T-helper 17 cell (primary cell): Measurements from ENCODE around the gene AMMECR1L. TPM values are rescaled to one million over a fixed set of nuclear protein-coding genes. Genes with fewer than 3 reads are reported as not detected.
"Not testable (repeated sequence)": the region's sequence is repeated elsewhere in the genome, so short reads cannot be mapped to it uniquely, and the experiment has no call there.

Experiments used
- ATAC-seq: fragments of 150-1000 bp; cut with Tn5 transposase; 2 replicates; pipeline ENCODE4 v1.10.0; 2021; ENCODE audit warnings: mild to moderate bottlenecking, moderate library complexity
- DNase-seq, 3 donors: peaks; one replicate each; pipeline versions ENCODE4 v3.0.0 to v3.0.0-alpha.2; 2020 to 2021
- H3K9me3 ChIP-seq: one replicate; pipeline ENCODE4 v1.7.0; 2013; ENCODE audit warnings: low read length, mild to moderate bottlenecking; ENCODE audit not compliant: control insufficient read depth, poor library complexity, severe bottlenecking
- H3K27ac Mint-ChIP-seq: one replicate; pipeline ENCODE4 v1.8.0; 2022; ENCODE audit warnings: mild to moderate bottlenecking, moderate library complexity, mixed read lengths
- H3K27me3 Mint-ChIP-seq: one replicate; pipeline ENCODE4 v1.8.0; 2022; ENCODE audit warnings: mixed read lengths
- H3K36me3 Mint-ChIP-seq: one replicate; pipeline ENCODE4 v1.8.0; 2022; ENCODE audit warnings: low read depth, mixed read lengths
- H3K4me1 Mint-ChIP-seq: one replicate; pipeline ENCODE4 v1.8.0; 2022; ENCODE audit warnings: mild to moderate bottlenecking, mixed read lengths
- H3K4me3 Mint-ChIP-seq: one replicate; pipeline ENCODE4 v1.8.0; 2022; ENCODE audit warnings: mild to moderate bottlenecking, moderate library complexity, mixed read lengths
- total RNA-seq, 4 donors: library from RNA in 2 of 4; stranded (reverse) in 2 of 4; gene quantifications; one replicate each; pipeline ENCODE4 v1.2.3 and lab custom pipeline; 2022 to 2026

Gene AMMECR1L
- total RNA-seq, 2 donors from 2014 or later: 15.6 to 17.0 TPM

DNA sequence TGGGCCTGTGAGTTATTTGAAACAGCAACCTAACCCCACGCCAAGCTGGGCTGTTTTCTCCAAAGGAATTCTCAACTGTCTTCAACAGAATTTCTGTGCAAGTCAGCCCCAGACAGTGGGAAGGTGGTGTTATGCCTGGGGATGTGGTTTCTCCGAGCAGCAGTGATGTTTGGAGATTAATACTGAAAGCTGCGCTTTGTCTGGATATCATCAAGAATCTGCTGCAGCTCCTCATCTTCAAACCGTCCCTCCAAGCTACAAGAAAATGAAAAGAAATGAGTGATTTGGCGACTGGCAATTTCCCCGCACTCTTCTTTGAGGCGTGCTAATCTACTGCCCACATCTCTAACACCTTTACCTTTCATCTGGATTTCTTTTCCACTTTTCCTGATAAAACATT lies 37.8 kb downstream of the AMMECR1L start:
- H3K4me3 Mint-ChIP-seq: no peak overlapping the region
- no peaks in the 10 kb centered on the region for H3K9me3 ChIP-seq

DNA sequence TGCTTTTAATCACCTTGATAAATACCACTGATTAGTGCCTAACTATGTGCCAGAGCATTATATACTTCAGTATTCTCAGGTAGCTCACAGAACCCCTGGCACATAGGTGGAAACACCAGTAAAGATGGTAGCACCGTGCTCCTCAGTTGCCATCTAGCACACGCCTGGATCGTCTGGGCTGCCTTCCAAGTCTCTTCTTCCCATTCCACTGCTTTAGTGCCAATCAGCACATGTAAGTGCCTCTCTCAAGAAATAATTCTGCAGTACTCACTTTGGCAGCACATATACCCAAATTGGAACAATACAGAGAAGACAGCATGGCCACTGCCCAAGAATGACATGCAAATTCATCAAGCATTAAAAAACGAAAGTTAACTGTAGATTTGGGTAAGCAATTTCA lies 40.8 kb downstream of the AMMECR1L start:
- no peak overlapping the region for H3K27ac Mint-ChIP-seq
- H3K27me3 Mint-ChIP-seq: no peaks in the 10 kb centered on the region
- H3K4me3 Mint-ChIP-seq: no peak overlapping the region

More for the DNA sequence above, 37.8 kb downstream of the AMMECR1L start:
- DNase-seq (no peak), ATAC-seq (no peak)
- Mint-ChIP-seq H3K27me3 (no peaks in the 10 kb centered on the region), H3K27ac (no peak overlapping the region), H3K4me1 (peaks cover 5% of the 10 kb centered on the region), H3K36me3 (peaks cover 2% of the 10 kb centered on the region)

DNA sequence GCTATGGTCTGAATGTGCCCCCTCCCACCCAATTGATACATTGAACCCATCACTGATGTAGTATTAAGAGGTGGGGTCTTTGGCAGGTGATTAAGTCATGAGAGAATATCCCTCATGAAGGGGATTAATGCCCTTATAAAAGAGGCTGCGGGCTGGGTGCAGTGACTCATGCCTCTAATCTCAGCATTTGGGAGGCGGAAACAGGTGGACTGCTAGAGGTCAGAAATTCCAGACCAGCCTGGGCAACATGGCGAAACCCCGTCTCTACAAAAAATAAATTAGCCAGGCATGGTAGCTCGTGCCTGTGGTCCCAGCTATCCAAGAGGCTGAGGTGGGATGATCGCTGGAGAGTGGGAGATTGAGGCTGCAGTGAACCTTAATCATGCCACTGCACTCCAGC lies 42.1 kb downstream of the AMMECR1L start:
- Mint-ChIP-seq H3K27ac (no peak overlapping the region), H3K4me1 (peaks cover 4% of the 10 kb centered on the region), H3K36me3 (peaks cover 2% of the 10 kb centered on the region), H3K4me3 (no peak overlapping the region), H3K27me3 (no peaks in the 10 kb centered on the region)
- DNase-seq: no peak
- H3K9me3 ChIP-seq: no peaks in the 10 kb centered on the region
- ATAC-seq: no peak

More for the DNA sequence above, 40.8 kb downstream of the AMMECR1L start:
- H3K4me1 Mint-ChIP-seq: peaks cover 4% of the 10 kb centered on the region
- no peak for ATAC-seq
- no peak for DNase-seq
- peaks cover 2% of the 10 kb centered on the region for H3K36me3 Mint-ChIP-seq
- no peaks in the 10 kb centered on the region for H3K9me3 ChIP-seq

DNA sequence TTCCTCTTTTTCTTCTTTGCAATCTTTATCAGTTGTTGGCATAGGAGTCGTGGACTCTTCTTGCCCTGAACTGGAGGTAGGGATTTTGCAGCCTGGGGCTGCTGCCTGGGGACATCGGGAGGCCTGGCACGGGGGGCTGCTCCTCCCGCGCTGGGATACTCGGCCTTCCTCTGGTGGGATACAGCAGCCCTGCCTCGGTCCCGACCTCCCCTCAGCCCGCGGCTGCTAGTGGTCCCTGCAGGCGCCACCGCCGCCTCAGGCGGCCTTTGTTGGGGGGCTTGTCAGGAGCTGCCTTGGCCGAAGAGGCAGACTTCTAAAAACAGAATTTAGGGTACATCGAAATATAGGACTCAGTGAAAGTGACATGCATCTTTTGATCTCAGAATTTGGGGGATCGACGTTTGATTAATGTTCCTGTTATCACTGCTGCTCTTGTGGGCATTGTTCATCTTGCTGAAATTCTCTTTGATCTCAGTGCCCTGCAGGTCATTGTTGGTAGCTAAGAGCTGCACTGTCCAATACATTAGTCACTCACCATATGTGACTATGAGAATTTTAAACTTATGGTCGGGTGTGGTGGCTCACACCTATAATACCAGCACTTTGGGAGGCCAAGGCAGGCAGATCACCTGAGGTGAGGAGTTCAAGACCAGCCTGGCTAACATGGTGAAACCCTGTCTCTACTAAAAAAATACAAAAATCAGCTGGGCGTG lies 44.1 kb downstream of the AMMECR1L start:
- Mint-ChIP-seq H3K27me3 (no peaks in the 10 kb centered on the region), H3K27ac (no peak overlapping the region), H3K4me3 (no peak overlapping the region), H3K4me1 (peaks cover 4% of the 10 kb centered on the region), H3K36me3 (peaks cover 2% of the 10 kb centered on the region)
- no peak for DNase-seq
- H3K9me3 ChIP-seq: no peaks in the 10 kb centered on the region
- no peak for ATAC-seq

DNA sequence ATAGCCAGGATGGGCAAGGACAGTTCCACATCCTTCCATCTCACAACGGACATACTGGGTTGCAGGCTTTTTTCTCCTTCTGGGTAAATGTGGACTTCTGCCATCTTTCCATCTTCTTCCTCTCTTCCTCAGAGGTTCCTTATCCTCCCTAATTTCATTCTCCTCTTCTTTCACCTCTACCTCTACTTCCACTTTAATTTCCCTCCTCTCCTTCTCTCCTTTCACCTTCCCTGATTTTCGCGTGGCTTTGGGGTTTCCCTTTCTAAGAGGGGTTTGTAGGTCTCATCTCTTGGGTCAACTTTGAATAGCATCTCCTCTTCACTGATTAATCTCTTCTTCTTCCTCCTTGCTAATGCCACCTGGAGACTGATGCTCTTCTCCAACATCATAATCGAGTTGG lies 44.9 kb downstream of the AMMECR1L start:
- ATAC-seq (no peak), DNase-seq (no peak)
- no peak overlapping the region for H3K27ac Mint-ChIP-seq
- no peaks in the 10 kb centered on the region for H3K27me3 Mint-ChIP-seq
- H3K36me3 Mint-ChIP-seq: peaks cover 2% of the 10 kb centered on the region
- no peaks in the 10 kb centered on the region for H3K9me3 ChIP-seq
- no peak overlapping the region for H3K4me3 Mint-ChIP-seq
- peaks cover 4% of the 10 kb centered on the region for H3K4me1 Mint-ChIP-seq

DNA sequence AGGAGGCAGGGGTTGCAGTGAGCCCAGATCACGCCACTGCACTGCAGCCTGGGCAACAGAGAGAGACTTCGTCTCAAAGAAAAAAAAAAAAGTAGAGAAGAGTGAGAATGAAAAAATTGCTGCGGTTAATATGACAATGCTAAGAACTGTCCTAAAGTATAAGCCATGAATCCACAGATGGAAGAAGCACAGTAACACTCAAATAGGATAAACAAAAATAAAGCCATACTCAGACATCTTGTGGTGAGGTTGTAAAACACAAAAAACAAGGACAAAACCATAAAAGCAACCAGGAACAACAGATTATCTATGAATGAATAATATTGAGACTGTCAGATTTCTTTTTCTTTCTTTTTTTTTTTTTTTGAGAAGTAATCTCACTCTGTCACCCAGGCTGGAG lies 50.8 kb downstream of the AMMECR1L start:
- Mint-ChIP-seq H3K4me3 (no peak overlapping the region), H3K4me1 (no peaks in the 10 kb centered on the region), H3K36me3 (no peaks in the 10 kb centered on the region), H3K27ac (no peak overlapping the region), H3K27me3 (no peaks in the 10 kb centered on the region)
- no peaks in the 10 kb centered on the region for H3K9me3 ChIP-seq
- DNase-seq (no peak), ATAC-seq (no peak)

DNA sequence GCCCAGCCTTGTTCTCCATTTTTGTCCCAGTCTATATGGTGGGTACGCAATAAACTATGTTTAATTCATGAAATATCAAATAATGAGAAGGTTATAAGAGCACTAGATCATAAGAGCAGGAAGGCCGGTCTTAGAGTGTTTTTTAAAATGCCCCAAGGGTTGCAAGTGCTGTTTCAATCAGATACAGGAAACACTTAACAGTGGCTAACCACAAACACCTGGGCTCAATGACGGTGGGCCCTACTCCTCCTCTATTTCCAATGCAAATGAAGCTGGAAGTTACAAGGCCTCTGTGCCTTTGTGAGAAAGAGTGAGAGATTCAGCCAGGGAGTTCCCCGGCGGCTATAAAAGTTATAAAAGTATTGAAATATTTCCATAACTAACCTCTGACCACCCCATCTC lies 55.9 kb downstream of the AMMECR1L start:
- peaks cover 2% of the 10 kb centered on the region for H3K36me3 Mint-ChIP-seq
- no peaks in the 10 kb centered on the region for H3K27me3 Mint-ChIP-seq
- ATAC-seq (peak; percentile 98), DNase-seq (peak in 2 of 3 donors; percentile 22 to 35)
- H3K4me1 Mint-ChIP-seq: peaks cover 11% of the 10 kb centered on the region
- peak overlapping the region; percentile 61 for H3K4me3 Mint-ChIP-seq
- H3K9me3 ChIP-seq: no peaks in the 10 kb centered on the region
- peak overlapping the region; percentile 80 for H3K27ac Mint-ChIP-seq

DNA sequence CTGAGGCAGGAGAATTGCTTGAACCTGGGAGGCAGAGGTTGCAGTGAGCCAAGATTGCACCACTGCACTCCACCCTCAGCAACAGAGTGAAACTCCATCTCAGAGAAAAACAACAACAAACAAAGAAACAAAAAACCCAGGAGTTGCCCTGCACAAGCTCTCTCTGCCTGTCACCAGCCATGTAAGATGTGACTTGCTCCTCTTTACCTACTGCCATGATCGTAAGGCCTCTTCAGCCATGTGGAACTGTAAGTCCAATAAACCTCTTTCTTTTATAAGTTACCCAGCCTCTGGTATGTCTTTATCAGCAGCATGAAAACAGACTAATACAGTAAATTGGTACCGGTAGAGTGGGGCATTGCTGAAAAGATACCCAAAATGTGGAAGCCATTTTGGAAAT lies 59.0 kb downstream of the AMMECR1L start:
- not testable (repeated sequence) for ATAC-seq, DNase-seq, H3K9me3 ChIP-seq, H3K27me3 Mint-ChIP-seq, H3K4me3 Mint-ChIP-seq, H3K27ac Mint-ChIP-seq, H3K36me3 Mint-ChIP-seq
- H3K4me1 Mint-ChIP-seq: peaks cover 11% of the 10 kb centered on the region

DNA sequence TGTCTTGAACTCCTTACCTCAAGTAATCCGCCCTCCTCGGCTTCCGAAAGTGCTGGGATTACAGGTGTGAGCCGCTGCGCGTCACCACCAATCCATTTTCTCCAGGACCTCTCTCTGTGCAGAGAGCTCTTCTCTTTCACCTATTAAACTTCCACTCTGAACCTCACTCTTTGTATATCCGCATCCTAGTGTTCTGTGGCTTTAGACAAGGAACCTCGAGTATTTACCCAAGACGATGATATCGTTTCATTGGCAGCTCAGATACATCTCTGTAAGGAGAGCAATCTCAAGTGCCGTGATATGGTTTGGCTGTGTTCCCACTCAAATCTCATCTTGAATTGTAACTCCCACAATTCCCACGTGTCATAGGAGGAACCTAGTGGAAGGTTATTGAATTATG lies 59.7 kb downstream of the AMMECR1L start:
- H3K9me3 ChIP-seq: no peaks in the 10 kb centered on the region
- Mint-ChIP-seq H3K27me3 (no peaks in the 10 kb centered on the region), H3K36me3 (peaks cover 2% of the 10 kb centered on the region), H3K4me1 (peaks cover 11% of the 10 kb centered on the region), H3K27ac (no peak overlapping the region), H3K4me3 (no peak overlapping the region)
- ATAC-seq (no peak), DNase-seq (no peak)

DNA sequence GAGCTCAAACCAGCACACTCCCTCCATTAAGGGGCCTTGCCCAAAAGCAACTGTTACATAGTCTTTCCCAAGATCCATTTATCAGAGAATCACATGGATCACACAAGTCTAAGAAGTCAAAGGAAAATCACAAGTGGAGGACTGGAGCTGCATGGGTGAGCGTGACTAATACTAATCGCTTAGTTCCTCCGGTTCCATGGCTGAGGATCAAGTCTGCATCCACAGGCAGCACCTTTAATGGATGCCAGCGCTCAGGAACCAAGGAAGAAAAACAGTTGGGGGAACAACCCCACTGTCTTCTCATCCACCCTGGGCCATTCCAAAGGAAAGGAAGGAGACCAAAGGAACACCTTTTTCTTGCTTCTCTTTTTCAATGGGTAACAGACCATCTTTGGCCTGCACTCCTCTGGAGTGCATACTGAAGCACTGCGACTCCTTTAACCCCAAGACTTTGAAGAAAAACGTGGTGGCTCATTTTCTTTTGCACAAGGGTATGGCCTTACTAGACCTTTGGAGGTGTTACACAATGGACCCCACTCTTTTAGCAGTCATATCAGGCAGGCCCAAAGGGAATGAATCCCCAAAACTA lies 65.6 kb downstream of the AMMECR1L start:
- Mint-ChIP-seq H3K4me1 (no peaks in the 10 kb centered on the region), H3K36me3 (no peaks in the 10 kb centered on the region), H3K4me3 (no peak overlapping the region), H3K27ac (no peak overlapping the region), H3K27me3 (peaks cover 10% of the 10 kb centered on the region)
- ATAC-seq: no peak
- no peak for DNase-seq
- peaks cover 3% of the 10 kb centered on the region for H3K9me3 ChIP-seq

DNA sequence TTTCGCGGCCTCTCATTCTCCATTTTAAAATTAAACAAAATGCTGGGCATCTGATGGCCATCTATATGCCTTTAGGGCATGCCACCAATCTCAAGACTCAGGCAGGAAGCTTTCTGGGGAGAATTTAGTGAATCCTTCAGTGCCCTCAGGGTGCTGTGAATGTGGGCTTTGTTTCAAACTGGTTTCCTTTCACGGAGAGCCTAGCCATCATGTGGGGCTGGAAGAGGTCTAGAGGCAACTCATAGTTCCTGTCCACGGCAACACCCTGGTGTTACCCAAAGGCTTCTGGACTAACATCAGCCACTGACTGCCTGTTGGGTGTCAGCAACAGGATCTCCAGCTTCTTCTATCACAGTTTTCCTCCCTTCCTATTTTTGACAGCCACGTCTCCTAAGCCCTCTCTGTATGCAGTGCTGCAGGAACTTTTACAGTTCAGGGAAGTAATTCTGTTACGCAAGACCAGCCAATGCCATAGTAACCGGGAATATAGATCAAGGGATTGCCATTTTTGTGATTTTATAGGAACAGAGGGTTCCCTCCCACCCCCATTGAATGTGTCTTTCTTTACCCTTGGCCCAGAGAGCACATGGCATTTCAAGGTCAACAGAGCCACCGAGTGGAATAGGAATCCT lies 66.8 kb downstream of the AMMECR1L start:
- peaks cover 3% of the 10 kb centered on the region for H3K9me3 ChIP-seq
- Mint-ChIP-seq H3K27ac (no peak overlapping the region), H3K4me3 (no peak overlapping the region), H3K4me1 (no peaks in the 10 kb centered on the region), H3K36me3 (no peaks in the 10 kb centered on the region), H3K27me3 (peaks cover 10% of the 10 kb centered on the region)
- ATAC-seq (no peak), DNase-seq (no peak)

DNA sequence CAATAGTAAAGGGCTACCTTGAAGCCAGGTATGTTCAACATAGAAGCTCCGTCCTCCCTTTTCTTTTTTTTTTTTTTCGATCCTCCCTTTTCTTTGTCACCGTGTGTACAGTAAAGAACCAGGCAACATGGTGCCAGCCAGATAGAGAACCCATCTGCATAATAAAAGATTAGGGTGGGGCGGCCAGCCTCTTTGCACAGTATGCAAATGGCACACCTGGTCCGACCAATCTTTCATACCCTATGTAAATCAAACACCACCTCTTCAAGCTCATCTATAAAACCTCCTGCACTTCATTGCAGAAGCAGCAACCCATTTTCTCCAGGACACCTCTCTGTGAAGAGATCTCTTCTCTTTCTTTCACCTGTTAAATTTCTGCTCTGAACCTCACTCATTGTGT lies 67.5 kb downstream of the AMMECR1L start:
- no peak overlapping the region for H3K4me3 Mint-ChIP-seq
- ATAC-seq (no peak), DNase-seq (no peak)
- peaks cover under 1% of the 10 kb centered on the region for H3K36me3 Mint-ChIP-seq
- H3K27ac Mint-ChIP-seq: no peak overlapping the region
- peaks cover 10% of the 10 kb centered on the region for H3K27me3 Mint-ChIP-seq
- H3K9me3 ChIP-seq: peaks cover 3% of the 10 kb centered on the region
- H3K4me1 Mint-ChIP-seq: no peaks in the 10 kb centered on the region

DNA sequence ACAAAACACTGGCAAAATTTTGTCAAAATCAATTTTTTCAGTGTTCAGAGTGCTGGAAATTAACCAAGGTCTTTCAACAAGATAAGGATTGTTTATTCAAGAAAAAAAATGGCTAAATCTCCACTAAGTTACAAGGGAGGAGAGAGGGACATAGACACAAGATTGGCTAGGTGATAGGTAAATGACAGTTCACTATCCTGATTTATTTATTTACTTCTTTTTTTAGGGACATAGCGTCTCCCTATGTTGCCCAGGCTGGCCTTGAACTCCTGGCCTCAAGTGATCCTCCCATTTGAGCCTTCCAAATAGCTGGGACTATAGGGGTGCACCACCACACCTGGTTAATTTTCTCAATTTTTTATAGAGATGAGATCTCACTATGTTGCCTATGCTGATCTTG lies 71.1 kb downstream of the AMMECR1L start:
- ATAC-seq: no peak
- Mint-ChIP-seq H3K4me1 (peaks cover 19% of the 10 kb centered on the region), H3K36me3 (peaks cover 9% of the 10 kb centered on the region), H3K27me3 (peaks cover 16% of the 10 kb centered on the region), H3K4me3 (no peak overlapping the region), H3K27ac (no peak overlapping the region)
- DNase-seq: no peak
- H3K9me3 ChIP-seq: no peaks in the 10 kb centered on the region
